T47D (cell line): ENCODE data around the gene FAM114A1.

Source experiments
- DNase-seq, 2 experiments: peaks; one replicate each; pipeline versions ENCODE4 v3.0.0 to v3.0.0-alpha.2; 2011 to 2012; ENCODE audit warnings: low read depth in 1 of 2, low spot score in 1 of 2
- JUND ChIP-seq: IDR thresholded peaks from 2 replicates; pipeline ENCODE4 v1.6.1; 2012; ENCODE audit warnings: low read depth
- in situ Hi-C: cut with HindIII; loops from 2 replicates; pipeline ENCODE4 v1.10.0; 2016; ENCODE audit warnings: low sequenced_read_pairs, low pct_unique_long_range_greater_than_20kb

FAM114A1 gene

DNA sequence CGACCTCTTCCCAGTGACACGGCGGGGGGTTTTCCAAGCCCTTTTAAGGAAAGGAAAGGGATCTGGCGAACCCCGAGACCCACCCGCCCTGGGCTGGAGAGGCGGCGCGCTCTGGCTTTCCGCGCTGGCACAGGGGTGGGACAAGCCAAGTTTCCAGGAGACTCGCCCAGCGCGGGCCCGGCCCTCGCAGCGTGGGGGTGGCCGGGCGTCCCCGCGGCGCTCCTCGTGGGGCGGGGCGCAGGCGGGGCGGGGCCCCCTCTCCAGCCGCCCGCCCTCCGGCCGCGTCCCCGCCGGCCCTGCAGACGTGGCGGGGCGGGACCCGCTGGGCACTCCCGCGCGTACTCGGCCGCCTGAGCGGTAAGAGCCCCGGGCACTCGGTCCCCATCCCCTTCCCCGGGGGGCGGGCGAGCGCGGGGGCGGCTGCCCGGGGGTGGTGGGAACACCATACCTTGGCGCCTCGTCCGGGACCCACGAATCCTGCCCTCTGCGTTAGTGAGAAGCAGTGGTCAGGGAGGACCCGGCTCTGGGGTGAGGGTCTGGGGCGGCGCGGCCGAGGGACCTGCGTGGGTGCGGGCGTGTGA lies at the start of gene FAM114A1:
FAM114A1 (plus strand) TSS at position 329 of the 581 bp plus-strand sequence. CDS start 10,273 bp downstream, outside the sequence.
- in situ Hi-C loops: no loop called here
- DNase-seq: peak; percentile 64 to 83
- TF ChIP-seq JUND: no peak

- peak in 1 of 2 experiments; percentile 66 for DNase-seq
- in situ Hi-C loops: no loop called here
- no peak for TF ChIP-seq JUND
Measured at GRCh38 chr4:38818441-38818976, 49.1 kb upstream of the FAM114A1 start.

DNA sequence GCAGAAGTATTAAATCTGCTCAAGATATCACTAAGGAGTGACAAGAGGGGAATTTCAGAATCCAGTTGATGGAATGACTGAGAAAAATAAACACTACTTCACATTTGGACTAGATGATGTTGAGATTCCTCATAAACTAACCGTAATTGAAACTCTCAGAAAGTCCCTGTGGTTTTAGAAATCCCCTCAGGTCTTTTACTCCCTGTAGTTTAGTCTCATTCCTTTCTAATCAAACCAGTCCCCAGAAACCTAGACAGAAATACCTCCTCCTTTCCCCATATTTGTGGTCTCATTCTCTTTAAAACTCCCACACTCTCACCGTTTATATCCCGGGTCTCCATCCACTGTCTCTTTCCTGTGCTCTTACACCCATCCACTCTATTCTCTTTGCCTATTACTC lies 48.0 kb upstream of the FAM114A1 start:
- DNase-seq: no peak
- in situ Hi-C loops: no loop called here
- TF ChIP-seq JUND: no peak

GRCh38 chr4:38820329-38821061 lies 47.1 kb upstream of the FAM114A1 start:
- in situ Hi-C loops: no loop called here
- TF ChIP-seq JUND: no peak

DNA sequence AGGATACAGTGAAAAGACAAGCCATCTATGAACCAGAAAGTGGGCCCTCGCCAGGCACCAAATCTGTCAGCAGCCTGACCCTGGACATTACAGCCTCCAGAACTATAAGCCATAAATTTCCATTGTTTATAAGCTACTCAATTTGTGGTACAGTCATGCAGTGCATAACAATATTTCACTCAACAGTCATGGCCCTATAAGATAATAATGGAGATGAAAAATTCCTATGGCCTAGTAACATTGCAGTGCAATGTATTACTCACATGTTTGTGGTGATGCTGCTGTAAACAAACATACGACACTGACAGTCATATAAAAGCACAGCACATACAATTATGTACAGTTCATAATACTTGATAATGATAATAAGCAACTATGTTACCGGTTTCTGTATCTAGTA lies 45.9 kb upstream of the FAM114A1 start:
- TF ChIP-seq JUND: no peak
- in situ Hi-C loops: no loop called here
- no peak for DNase-seq

More at GRCh38 chr4:38820329-38821061, 47.1 kb upstream of the FAM114A1 start:
- no peak for DNase-seq

- in situ Hi-C loops: no loop called here
Measured at GRCh38 chr4:38822748-38823303, 44.8 kb upstream of the FAM114A1 start.

DNA sequence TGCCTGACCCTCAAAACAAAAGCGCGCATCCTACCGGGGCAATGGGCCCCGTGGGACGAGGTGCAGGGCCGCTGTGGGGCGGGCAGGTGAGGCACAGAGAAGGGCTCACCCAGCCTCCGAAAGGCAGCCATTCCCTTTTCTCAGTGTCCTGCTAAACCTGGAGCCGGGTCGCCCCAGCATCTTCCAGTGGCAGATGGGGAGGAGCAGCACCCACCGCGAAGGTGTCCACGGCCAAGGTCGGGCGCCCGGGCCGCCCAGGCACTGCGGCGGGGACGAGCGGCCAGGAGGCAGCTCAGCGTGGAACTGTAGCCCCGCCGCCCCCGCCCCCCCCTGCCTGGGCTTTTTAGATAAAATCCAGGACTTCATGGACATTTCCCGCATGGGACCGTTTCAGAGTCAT lies 43.8 kb upstream of the FAM114A1 start:
- no peak for TF ChIP-seq JUND
- no peak for DNase-seq
- in situ Hi-C loops: no loop called here

More at GRCh38 chr4:38822748-38823303, 44.8 kb upstream of the FAM114A1 start:
- DNase-seq: no peak
- TF ChIP-seq JUND: no peak

- in situ Hi-C loops: no loop called here
- no peak for DNase-seq
- TF ChIP-seq JUND: no peak
Measured at GRCh38 chr4:38829237-38829636, 38.4 kb upstream of the FAM114A1 start.

DNA sequence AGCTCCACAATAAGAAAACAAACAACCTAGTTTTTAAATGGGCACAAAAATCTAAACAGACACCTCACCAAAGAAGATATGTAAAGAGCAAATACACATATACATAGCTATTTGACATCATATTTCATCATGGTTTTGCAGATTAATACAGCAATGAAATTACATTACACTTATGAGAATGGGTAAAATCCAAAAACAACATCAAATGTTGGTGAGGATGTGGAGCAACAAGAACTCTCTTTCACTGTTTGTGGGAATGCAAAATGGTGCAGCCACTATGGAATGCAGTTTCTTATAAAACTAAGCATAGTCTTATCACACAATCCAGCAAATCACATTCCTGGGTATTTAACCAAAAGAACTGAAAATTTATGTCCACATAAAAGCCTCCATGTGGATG lies 36.0 kb upstream of the FAM114A1 start:
- in situ Hi-C loops: no loop called here
- TF ChIP-seq JUND: no peak
- DNase-seq: no peak

- no peak for DNase-seq
- in situ Hi-C loops: no loop called here
- TF ChIP-seq JUND: no peak
Measured at GRCh38 chr4:38832206-38832605, 35.4 kb upstream of the FAM114A1 start.

GRCh38 chr4:38832624-38833528 lies 34.7 kb upstream of the FAM114A1 start:
- TF ChIP-seq JUND: no peak
- in situ Hi-C loops: no loop called here
- no peak for DNase-seq

DNA sequence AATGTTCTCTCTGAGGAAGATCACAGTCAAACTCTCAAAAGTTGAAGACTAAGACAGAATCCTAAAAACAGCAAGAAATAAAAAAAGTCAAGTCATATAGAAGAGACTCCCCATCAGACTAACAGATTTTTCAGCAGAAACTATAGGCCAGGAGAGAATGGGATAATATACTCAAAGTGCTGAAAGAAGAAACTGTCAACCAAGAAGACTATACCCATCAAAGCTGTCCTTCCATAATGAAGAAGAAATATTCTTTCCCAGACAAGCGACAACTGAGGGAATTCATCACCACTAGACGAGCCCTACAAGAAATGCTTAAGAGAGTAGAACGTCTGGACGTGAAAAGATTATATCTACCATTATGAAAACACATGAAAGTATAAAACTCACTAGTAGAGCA lies 33.0 kb upstream of the FAM114A1 start:
- in situ Hi-C loops: no loop called here
- DNase-seq: no peak
- no peak for TF ChIP-seq JUND
